ENCODE measurements around the gene PLA2G4B. TPM values are rescaled to one million over a fixed set of nuclear protein-coding genes. Genes with fewer than 3 reads are reported as not detected.

The PLA2G4B gene
- total RNA-seq, 6 experiments from 2014 or later, result 0.31 to 7.3 (median 4.7) TPM

DNA sequence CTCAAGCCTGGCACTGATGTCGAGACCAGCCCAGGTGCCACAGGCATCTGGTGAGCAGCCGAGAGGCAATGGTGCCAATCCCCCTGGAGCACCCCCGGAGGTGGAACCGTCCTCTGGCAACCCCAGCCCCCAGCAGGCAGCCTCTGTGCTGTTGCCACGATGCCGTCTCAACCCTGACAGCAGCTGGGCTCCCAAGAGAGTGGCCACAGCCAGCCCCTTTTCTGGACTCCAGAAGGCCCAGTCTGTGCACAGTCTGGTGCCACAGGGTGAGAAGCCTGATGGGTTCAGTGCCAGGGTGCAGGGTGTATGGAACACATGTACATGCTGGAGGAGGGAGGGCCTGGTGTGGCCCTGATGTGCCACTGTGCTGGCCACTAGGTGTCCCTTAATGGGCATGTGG, 15.7 kb upstream of the PLA2G4B start:
- Histone ChIP-seq H3K9me3 (no peaks in the 10 kb centered on the region), H3K27ac (no peak overlapping the region), H3K27me3 (no peaks in the 10 kb centered on the region), H3K4me3 (no peak overlapping the region), H3K4me1 (peaks cover 0 to 5% (median 2%) of the 10 kb centered on the region in 4 donors), H3K36me3 (peaks cover 0 to 14% (median 3%) of the 10 kb centered on the region in 4 donors)
- TF ChIP-seq POLR2A (IDR thresholded peaks at IDR 0.05), result no peak
- TF ChIP-seq, protein P1, sequence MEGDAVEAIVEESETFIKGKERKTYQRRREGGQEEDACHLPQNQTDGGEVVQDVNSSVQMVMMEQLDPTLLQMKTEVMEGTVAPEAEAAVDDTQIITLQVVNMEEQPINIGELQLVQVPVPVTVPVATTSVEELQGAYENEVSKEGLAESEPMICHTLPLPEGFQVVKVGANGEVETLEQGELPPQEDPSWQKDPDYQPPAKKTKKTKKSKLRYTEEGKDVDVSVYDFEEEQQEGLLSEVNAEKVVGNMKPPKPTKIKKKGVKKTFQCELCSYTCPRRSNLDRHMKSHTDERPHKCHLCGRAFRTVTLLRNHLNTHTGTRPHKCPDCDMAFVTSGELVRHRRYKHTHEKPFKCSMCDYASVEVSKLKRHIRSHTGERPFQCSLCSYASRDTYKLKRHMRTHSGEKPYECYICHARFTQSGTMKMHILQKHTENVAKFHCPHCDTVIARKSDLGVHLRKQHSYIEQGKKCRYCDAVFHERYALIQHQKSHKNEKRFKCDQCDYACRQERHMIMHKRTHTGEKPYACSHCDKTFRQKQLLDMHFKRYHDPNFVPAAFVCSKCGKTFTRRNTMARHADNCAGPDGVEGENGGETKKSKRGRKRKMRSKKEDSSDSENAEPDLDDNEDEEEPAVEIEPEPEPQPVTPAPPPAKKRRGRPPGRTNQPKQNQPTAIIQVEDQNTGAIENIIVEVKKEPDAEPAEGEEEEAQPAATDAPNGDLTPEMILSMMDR (IDR thresholded peaks at IDR 0.05), result peak in 1 of 4 donors; percentile 22
- ATAC-seq (no peak), DNase-seq (no peak)
- WGBS (ENCODE audit: insufficient coverage, low coverage, low lambda C conversion rate, missing lambda C conversion rate), result 89% methylated on average over 3 of the region's 6 CpGs
- intact Hi-C loops (cut with DNase I), result loop anchor here in 1 of 2 donors (10.0 kb wide), 1 partner anchor 82 kb away; no protein-coding TSS in a partner anchor

DNA sequence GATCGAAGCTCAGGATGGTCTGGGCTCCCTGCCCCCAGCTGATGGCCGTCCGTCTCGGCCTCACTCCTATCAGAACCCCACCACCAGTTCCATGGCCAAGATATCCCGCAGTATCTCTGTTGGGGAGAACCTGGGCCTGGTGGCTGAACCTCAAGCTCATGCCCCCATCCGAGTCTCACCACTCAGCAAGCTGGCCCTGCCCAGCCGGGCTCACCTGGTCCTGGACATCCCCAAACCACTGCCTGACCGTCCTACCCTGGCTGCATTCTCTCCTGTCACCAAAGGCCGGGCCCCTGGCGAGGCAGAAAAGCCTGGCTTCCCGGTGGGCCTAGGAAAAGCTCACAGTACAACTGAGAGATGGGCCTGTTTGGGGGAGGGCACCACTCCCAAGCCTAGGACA, 15.1 kb upstream of the PLA2G4B start:
- Histone ChIP-seq H3K4me3 (no peak overlapping the region), H3K9me3 (no peaks in the 10 kb centered on the region), H3K27ac (no peak overlapping the region), H3K4me1 (peaks cover 0 to 5% (median 2%) of the 10 kb centered on the region in 4 donors), H3K27me3 (no peaks in the 10 kb centered on the region), H3K36me3 (peaks cover 0 to 8% (median under 1%) of the 10 kb centered on the region in 4 donors)
- TF ChIP-seq, protein P1 (IDR thresholded peaks at IDR 0.05), result no peak
- TF ChIP-seq POLR2A (IDR thresholded peaks at IDR 0.05), result no peak
- peak in 1 of 3 donors; percentile 50 for DNase-seq
- intact Hi-C loops (cut with DNase I), result loop anchor here in 1 of 2 donors (10.0 kb wide), 1 partner anchor 81 kb away; no protein-coding TSS in a partner anchor
- no CpG with 5 or more reads among the region's 11 CpGs for WGBS (ENCODE audit: insufficient coverage, low coverage, low lambda C conversion rate, missing lambda C conversion rate)
- ATAC-seq, result no peak

DNA sequence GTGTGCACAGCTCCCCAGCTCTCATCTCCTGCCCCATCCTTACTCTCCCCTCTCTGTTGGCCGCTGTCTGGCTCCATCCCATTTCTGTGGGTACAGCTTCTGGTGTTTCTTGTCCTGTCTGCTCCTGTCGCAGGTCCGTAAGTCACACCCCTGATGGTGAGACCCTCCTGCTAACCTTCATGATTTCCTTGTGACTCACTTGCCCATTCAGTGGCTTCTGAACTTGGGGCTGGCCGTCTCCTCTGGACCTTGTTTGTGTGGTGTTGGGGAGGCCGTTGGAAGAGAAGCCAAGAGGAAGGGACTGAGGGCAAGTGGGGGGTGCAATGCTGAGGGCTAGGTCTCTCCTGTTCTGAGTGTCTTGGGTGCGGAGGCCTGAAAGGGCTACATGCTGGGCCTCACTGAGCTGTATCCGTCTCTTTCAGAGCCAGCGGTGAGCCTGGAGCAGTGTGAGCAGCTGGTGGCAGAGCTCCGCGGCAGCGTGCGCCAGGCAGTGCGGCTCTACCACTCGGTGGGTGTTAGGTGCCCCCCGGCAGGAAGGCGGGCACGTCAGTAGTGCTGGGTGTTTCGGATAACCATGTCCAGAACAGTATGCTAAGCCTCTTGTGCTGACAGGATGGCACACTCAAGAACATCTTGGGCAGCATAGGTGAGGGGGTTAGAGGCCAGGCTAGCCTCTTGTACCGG, 14.4 kb upstream of the PLA2G4B start:
- 88% methylated on average over 3 of the region's 19 CpGs for WGBS (ENCODE audit: insufficient coverage, low coverage, low lambda C conversion rate, missing lambda C conversion rate)
- TF ChIP-seq, protein P1 (IDR thresholded peaks at IDR 0.05), result no peak
- no peak for TF ChIP-seq POLR2A (IDR thresholded peaks at IDR 0.05)
- intact Hi-C loops (cut with DNase I), result loop anchor here in 1 of 2 donors (10.0 kb wide), 1 partner anchor 81 kb away; no protein-coding TSS in a partner anchor
- H3K9me3 ChIP-seq, result no peaks in the 10 kb centered on the region
- peaks cover 0 to 12% (median 6%) of the 10 kb centered on the region in 4 donors for H3K4me1 ChIP-seq
- H3K27me3 ChIP-seq, result no peaks in the 10 kb centered on the region
- H3K27ac ChIP-seq, result no peak overlapping the region
- peaks cover 0 to 5% (median under 1%) of the 10 kb centered on the region in 4 donors for H3K36me3 ChIP-seq
- no peak overlapping the region for H3K4me3 ChIP-seq
- DNase-seq (no peak), ATAC-seq (no peak)

DNA sequence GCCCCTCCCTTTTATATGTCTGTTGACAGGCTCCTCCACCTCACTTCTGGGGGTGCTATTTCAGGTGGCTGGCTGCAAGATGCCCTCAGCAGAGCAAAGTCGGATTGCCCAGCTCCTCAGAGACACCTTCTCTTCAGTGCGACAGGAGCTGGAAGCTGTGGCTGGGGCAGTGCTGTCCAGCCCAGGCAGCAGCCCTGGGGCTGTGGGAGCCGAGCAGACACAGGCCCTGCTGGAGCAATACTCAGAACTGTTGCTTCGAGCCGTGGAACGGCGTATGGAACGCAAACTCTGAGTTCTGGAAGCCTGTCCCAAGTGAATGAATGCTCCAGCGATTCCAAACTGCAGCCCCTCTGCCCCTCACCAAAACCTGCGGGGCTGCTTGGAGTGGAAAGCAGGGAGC, 13.5 kb upstream of the PLA2G4B start:
- Histone ChIP-seq H3K36me3 (peaks cover 0 to 5% (median under 1%) of the 10 kb centered on the region in 4 donors), H3K27ac (no peak overlapping the region), H3K4me1 (peaks cover 0 to 14% (median 6%) of the 10 kb centered on the region in 4 donors), H3K27me3 (no peaks in the 10 kb centered on the region), H3K9me3 (no peaks in the 10 kb centered on the region), H3K4me3 (no peak overlapping the region)
- TF ChIP-seq, protein P1 (IDR thresholded peaks at IDR 0.05), result no peak
- no peak for TF ChIP-seq POLR2A (IDR thresholded peaks at IDR 0.05)
- ATAC-seq (no peak), DNase-seq (no peak)
- no CpG with 5 or more reads among the region's 10 CpGs for WGBS (ENCODE audit: insufficient coverage, low coverage, low lambda C conversion rate, missing lambda C conversion rate)
- intact Hi-C loops (cut with DNase I), result loop anchor here in 1 of 2 donors (10.0 kb wide), 1 partner anchor 80 kb away; no protein-coding TSS in a partner anchor
